OCI-LY1 (cell line): ENCODE data around the gene GUSB.
"Not testable (repeated sequence)": the region's sequence is repeated elsewhere in the genome, so short reads cannot be mapped to it uniquely, and the experiment has no call there.

Experiments used
- H2AFZ ChIP-seq: fragments of 200-600 bp; sonication (generic), shearing (Covaris generic); 2 replicates; pipeline ENCODE4 v1.6.0; 2014; ENCODE audit warnings: antibody characterized with exemption, mild to moderate bottlenecking, low read length
- H3F3A ChIP-seq: fragments of 200-600 bp; sonication (generic), shearing (Covaris generic); 2 replicates; pipeline ENCODE4 v1.6.0; 2014; ENCODE audit warnings: mild to moderate bottlenecking, antibody characterized with exemption, low read length, moderate library complexity; ENCODE audit not compliant: insufficient read depth
- H3K27ac ChIP-seq: fragments of 200-600 bp; sonication (generic); 2 replicates; pipeline ENCODE4 v1.5.1; 2014; ENCODE audit warnings: low read length, mixed run types, mild to moderate bottlenecking, low read depth; ENCODE audit not compliant: poor library complexity, severe bottlenecking
- H3K27me3 ChIP-seq: fragments of 200-600 bp; sonication (generic); 2 replicates; pipeline ENCODE4 v1.6.0; 2014; ENCODE audit warnings: antibody characterized with exemption, mild to moderate bottlenecking, low read length, moderate library complexity; ENCODE audit not compliant: insufficient read depth
- H3K36me3 ChIP-seq: fragments of 200-600 bp; sonication (generic); 2 replicates; pipeline ENCODE4 v1.6.1; 2014; ENCODE audit warnings: mild to moderate bottlenecking, antibody characterized with exemption, low read length, moderate library complexity, mixed read lengths; ENCODE audit not compliant: insufficient read depth
- H3K4me1 ChIP-seq: fragments of 200-600 bp; sonication (generic); 2 replicates; pipeline ENCODE4 v1.5.1; 2014; ENCODE audit warnings: mild to moderate bottlenecking, low read length, moderate library complexity; ENCODE audit not compliant: insufficient read depth, severe bottlenecking
- H3K4me2 ChIP-seq: fragments of 200-600 bp; sonication (generic), shearing (Covaris generic); 2 replicates; pipeline ENCODE4 v1.6.1; 2014; ENCODE audit warnings: low read length
- H3K4me3 ChIP-seq: fragments of 200-600 bp; sonication (generic); 2 replicates; pipeline ENCODE4 v1.5.1; 2014; ENCODE audit warnings: low read length, low read depth, mild to moderate bottlenecking, mixed read lengths; ENCODE audit not compliant: poor library complexity, severe bottlenecking
- H3K79me2 ChIP-seq: fragments of 200-600 bp; shearing (Covaris generic); 2 replicates; pipeline ENCODE4 v1.6.1; 2016; ENCODE audit warnings: mixed run types, low read length, mixed read lengths; ENCODE audit not compliant: insufficient read depth
- H3K9ac ChIP-seq: fragments of 200-600 bp; sonication (generic), shearing (Covaris generic); 2 replicates; pipeline ENCODE4 v1.6.1; 2014; ENCODE audit warnings: mild to moderate bottlenecking, low read length, mixed read lengths
- H3K9me2 ChIP-seq: fragments of 200-600 bp; sonication (generic), shearing (Covaris generic); 2 replicates; pipeline ENCODE4 v1.6.1; 2014; ENCODE audit warnings: low read depth, mild to moderate bottlenecking, low read length, mixed read lengths
- H3K9me3 ChIP-seq: fragments of 200-600 bp; shearing (Covaris generic); 2 replicates; pipeline ENCODE4 v1.6.1; 2014; ENCODE audit warnings: low read length, mixed read lengths
- H4K20me1 ChIP-seq: fragments of 200-600 bp; sonication (generic), shearing (Covaris generic); 2 replicates; pipeline ENCODE4 v1.6.0; 2016; ENCODE audit warnings: mild to moderate bottlenecking, low read length; ENCODE audit not compliant: insufficient read depth
- EZH2 ChIP-seq: fragments of 200-600 bp; sonication (generic), shearing (Covaris generic); IDR thresholded peaks from 2 replicates; pipeline ENCODE4 v1.8.0; 2017; ENCODE audit warnings: borderline replicate concordance, mixed run types, mild to moderate bottlenecking, antibody characterized with exemption, low read length, moderate library complexity, mixed read lengths
- TF ChIP-seq, protein P1 (sequence below): fragments of 200-600 bp; sonication (generic), shearing (Covaris generic); IDR thresholded peaks from 2 replicates; pipeline ENCODE4 v1.5.1; 2017; ENCODE audit warnings: mild to moderate bottlenecking, antibody characterized with exemption, low read length, moderate library complexity, mixed read lengths

Gene GUSB

DNA sequence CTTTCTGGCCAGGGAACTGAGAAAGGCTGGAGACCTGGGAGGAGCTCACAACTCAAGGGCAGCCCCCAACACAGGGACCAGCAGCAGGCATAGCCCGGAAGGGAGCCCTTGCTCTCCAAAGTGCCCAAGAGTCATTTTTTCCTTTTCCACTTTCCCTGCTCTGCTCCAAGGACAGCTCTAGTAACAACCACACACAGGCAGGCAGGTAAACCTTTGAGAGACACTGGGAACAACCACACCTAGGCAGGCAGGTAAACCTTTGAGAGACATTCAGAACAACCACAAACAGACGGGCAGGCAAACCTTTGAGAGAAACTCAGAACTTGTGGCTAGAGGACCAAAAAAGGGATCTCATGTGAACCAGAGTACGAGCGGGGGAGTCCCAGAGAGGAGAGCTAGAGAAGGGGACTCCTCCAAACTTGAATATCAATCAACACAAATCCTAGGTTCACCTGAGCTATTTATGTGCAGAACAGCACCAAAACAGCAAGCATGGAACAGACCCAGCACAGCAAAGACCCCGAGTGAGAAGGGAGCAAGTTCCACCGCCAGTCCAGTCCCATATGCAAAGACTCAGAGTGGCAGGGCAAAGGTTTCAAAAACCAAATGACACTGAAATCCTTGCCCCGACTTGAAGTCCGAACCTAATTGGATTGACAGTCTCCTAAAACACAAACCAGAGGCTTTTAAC is 33.6 kb upstream of the GUSB start:
- Histone ChIP-seq H4K20me1 (no peaks in the 10 kb centered on the region), H3K4me2 (no peak overlapping the region), H3K9me2 (no peaks in the 10 kb centered on the region), H3K27ac (no peak overlapping the region), H3K36me3 (no peaks in the 10 kb centered on the region), H2AFZ (no peak overlapping the region), H3K4me1 (peaks cover 4% of the 10 kb centered on the region), H3K4me3 (no peak overlapping the region), H3K27me3 (no peaks in the 10 kb centered on the region), H3K79me2 (no peaks in the 10 kb centered on the region), H3F3A (no peaks in the 10 kb centered on the region), H3K9ac (no peak overlapping the region), H3K9me3 (no peaks in the 10 kb centered on the region)
- no peak for TF ChIP-seq EZH2
- TF ChIP-seq, protein P1, sequence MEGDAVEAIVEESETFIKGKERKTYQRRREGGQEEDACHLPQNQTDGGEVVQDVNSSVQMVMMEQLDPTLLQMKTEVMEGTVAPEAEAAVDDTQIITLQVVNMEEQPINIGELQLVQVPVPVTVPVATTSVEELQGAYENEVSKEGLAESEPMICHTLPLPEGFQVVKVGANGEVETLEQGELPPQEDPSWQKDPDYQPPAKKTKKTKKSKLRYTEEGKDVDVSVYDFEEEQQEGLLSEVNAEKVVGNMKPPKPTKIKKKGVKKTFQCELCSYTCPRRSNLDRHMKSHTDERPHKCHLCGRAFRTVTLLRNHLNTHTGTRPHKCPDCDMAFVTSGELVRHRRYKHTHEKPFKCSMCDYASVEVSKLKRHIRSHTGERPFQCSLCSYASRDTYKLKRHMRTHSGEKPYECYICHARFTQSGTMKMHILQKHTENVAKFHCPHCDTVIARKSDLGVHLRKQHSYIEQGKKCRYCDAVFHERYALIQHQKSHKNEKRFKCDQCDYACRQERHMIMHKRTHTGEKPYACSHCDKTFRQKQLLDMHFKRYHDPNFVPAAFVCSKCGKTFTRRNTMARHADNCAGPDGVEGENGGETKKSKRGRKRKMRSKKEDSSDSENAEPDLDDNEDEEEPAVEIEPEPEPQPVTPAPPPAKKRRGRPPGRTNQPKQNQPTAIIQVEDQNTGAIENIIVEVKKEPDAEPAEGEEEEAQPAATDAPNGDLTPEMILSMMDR, result no peak

DNA sequence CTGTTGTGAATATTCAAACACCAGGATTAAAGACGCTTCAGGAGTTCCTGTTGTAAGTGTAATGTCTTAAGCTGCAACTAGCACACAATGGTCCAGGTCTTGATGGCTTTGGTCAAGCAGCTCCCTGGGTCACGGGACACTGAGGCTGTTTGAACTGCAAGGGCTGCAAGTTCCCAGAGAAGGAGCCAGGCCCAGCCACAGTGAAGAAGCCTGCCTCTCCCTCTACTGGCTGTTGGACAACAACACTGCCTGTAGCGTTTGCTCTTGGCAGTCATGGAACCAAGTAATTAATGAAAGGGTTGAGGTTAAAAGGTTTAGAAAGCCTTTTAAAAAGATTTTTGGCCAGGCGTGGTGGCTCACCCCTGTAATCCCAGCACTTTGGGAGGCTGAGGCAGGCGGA is 31.9 kb upstream of the GUSB start:
- TF ChIP-seq, protein P1, result peak; percentile 58
- no peak for TF ChIP-seq EZH2

DNA sequence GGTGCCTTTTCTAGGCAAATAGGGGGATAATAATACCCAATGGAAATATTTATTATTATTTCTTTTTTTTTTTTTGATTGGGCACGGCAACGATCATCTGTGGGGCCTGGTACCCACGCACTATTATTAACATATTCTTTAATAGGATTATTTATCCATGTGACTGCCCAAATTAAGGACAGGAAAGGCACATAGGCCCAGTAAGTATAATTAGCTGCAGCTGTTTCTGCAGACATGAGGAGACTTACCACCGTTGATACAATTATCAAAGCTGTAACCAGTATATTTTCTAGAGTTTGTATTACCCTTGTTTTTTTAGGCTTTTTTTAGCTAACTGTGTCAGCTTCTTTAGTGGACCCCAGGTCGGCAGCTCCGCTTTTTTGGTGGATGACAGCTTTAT is 25.2 kb upstream of the GUSB start:
- H3K4me2 ChIP-seq, result peak overlapping the region; percentile 1; the same call in 1 of the 2 replicates
- no peaks in the 10 kb centered on the region for H3F3A ChIP-seq
- peaks cover 13% of the 10 kb centered on the region for H3K4me1 ChIP-seq
- H3K9ac ChIP-seq, result no peak overlapping the region
- H3K79me2 ChIP-seq, result no peaks in the 10 kb centered on the region
- no peaks in the 10 kb centered on the region for H3K27me3 ChIP-seq
- H2AFZ ChIP-seq, result no peak overlapping the region
- TF ChIP-seq, protein P1, result no peak
- no peak for TF ChIP-seq EZH2
- no peaks in the 10 kb centered on the region for H3K9me2 ChIP-seq
- H3K27ac ChIP-seq, result no peak overlapping the region
- H3K36me3 ChIP-seq, result no peaks in the 10 kb centered on the region
- H4K20me1 ChIP-seq, result no peaks in the 10 kb centered on the region
- H3K9me3 ChIP-seq, result no peaks in the 10 kb centered on the region
- no peak overlapping the region for H3K4me3 ChIP-seq

More for the DNA sequence above, 31.9 kb upstream of the GUSB start:
- no peak overlapping the region for H3K9ac ChIP-seq
- no peaks in the 10 kb centered on the region for H3K36me3 ChIP-seq
- no peaks in the 10 kb centered on the region for H3K79me2 ChIP-seq
- peaks cover 4% of the 10 kb centered on the region for H3K4me1 ChIP-seq
- no peaks in the 10 kb centered on the region for H3F3A ChIP-seq
- H3K4me2 ChIP-seq, result no peak overlapping the region
- H3K27me3 ChIP-seq, result no peaks in the 10 kb centered on the region
- no peaks in the 10 kb centered on the region for H3K9me2 ChIP-seq
- no peak overlapping the region for H2AFZ ChIP-seq
- H3K4me3 ChIP-seq, result no peak overlapping the region
- H4K20me1 ChIP-seq, result no peaks in the 10 kb centered on the region
- no peaks in the 10 kb centered on the region for H3K9me3 ChIP-seq
- no peak overlapping the region for H3K27ac ChIP-seq

DNA sequence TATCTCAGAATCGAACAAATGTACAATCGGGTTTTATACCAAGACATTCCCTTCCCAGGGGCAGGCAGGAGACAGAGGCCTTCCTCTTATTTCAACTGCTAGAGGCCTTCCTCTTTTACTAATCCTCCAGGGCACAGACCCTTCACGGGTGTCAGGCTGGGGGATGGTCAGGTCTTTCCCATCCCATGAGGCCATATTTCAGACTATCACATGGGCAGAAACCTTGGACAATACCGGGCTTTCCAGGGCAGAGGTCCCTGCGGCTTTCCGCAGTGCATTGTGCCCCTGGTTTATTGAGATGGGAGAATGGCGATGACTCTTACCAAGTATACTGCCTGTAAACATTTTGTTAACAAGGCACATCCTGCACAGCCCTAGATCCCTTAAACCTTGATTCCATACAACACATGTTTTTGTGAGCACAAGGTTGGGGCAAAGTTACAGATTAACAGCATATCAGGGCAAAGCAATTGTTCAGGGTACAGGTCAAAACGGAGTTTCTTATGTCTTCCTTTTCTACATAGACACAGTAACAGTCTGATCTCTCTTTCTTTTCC is 23.2 kb upstream of the GUSB start:
- H3K4me3 ChIP-seq, H3K27me3 ChIP-seq, H3K9me3 ChIP-seq, H3K36me3 ChIP-seq, H3K79me2 ChIP-seq, H3F3A ChIP-seq, H3K27ac ChIP-seq, H3K4me2 ChIP-seq, H4K20me1 ChIP-seq, H2AFZ ChIP-seq, H3K9ac ChIP-seq, H3K9me2 ChIP-seq: not testable (repeated sequence)
- peaks cover 13% of the 10 kb centered on the region for H3K4me1 ChIP-seq

DNA sequence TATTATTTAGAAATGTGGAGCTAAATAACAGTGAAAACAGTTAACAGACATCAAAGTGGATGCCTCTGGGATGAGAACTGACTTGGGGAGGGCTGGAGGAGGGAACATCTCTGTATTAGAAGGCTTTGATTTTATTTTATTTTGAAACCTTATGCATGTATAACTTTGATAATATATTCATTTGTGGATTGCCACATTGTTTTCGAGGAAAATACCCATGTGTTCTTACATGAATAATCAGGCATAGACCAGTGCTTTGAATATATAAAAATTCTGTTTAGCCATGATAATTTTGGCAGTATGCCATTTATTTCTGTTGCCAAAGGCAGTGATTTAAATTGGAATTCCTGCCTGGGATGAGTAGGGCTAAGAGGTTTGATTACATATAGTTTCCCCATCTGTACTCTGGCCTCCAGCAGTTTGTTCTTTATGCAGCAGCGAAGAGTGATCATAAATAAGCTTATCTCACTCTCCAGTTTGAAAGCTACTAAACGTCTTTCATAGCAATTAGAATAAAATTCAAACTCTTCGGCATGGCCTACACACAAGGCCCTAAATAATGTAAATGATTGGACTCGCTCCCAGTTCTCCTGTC is 18.9 kb upstream of the GUSB start:
- not testable (repeated sequence) for H4K20me1 ChIP-seq, H3K4me2 ChIP-seq, H3K79me2 ChIP-seq, H3K36me3 ChIP-seq, H3K9me3 ChIP-seq, H3K4me1 ChIP-seq, H2AFZ ChIP-seq, H3K9me2 ChIP-seq, H3K27ac ChIP-seq, H3K9ac ChIP-seq, H3K27me3 ChIP-seq, H3F3A ChIP-seq, H3K4me3 ChIP-seq
